Transverse colon (tissue), 4 donors: ENCODE data around the gene IFT74. TPM values are rescaled to one million over a fixed set of nuclear protein-coding genes. Genes with fewer than 3 reads are reported as not detected.
"Not testable (repeated sequence)": the region's sequence is repeated elsewhere in the genome, so short reads cannot be mapped to it uniquely, and the experiment has no call there.

ENCODE experiments used
- DNase-seq: peaks from one replicate; pipeline ENCODE4 v3.0.0-alpha.2; 2019
- H3K27ac ChIP-seq, 4 donors: fragments of 200-600 bp; sonication (generic); 2 replicates each; pipeline ENCODE4 v1.5.1; 2016 to 2018; ENCODE audit warnings: inconsistent platforms in 4 of 4
- H3K27me3 ChIP-seq: fragments of 200-600 bp; sonication (generic); 2 replicates; pipeline ENCODE4 v1.5.1; 2017; ENCODE audit warnings: inconsistent platforms
- H3K36me3 ChIP-seq, 4 donors: fragments of 200-600 bp; sonication (generic); 2 replicates each; pipeline ENCODE4 v1.5.1; 2017 to 2019; ENCODE audit warnings: inconsistent platforms in 4 of 4
- H3K4me1 ChIP-seq, 4 donors: fragments of 200-600 bp; sonication (generic); 2 replicates each; pipeline ENCODE4 v1.5.1; 2017 to 2020; ENCODE audit warnings: inconsistent platforms in 4 of 4
- H3K4me3 ChIP-seq, 4 donors: fragments of 200-600 bp; sonication (generic); 1 replicate in 1 of 4; 2 replicates in 3 of 4; pipeline versions ENCODE4 v1.5.1 to v1.6.1; 2017 to 2019; ENCODE audit warnings: inconsistent platforms in 4 of 4
- H3K9me3 ChIP-seq, 2 donors: fragments of 200-600 bp; sonication (generic); 2 replicates each; pipeline ENCODE4 v1.5.1; 2017 to 2019; ENCODE audit warnings: inconsistent platforms in 2 of 2
- EP300 ChIP-seq: sonication (generic); formaldehyde crosslinking; IDR thresholded peaks from one replicate; pipeline ENCODE4 v1.6.1; 2017; ENCODE audit warnings: antibody characterized with exemption, low read depth
- POLR2A ChIP-seq: fragments of 450-650 bp; IDR thresholded peaks from one replicate; pipeline ENCODE4 v1.6.1; 2016; ENCODE audit warnings: antibody characterized with exemption, mild to moderate bottlenecking, moderate library complexity
- POLR2AphosphoS5 ChIP-seq, 3 donors: sonication (generic); formaldehyde crosslinking; IDR thresholded peaks; one replicate each; pipeline ENCODE4 v1.6.1; 2016; ENCODE audit warnings: antibody characterized with exemption in 3 of 3
- WGBS, 2 donors: methylation state at CpG; one replicate each; pipeline ENCODE4 v1.1.5; 2018; ENCODE audit warnings: low coverage in 1 of 2; 5-methylcytosine and 5-hydroxymethylcytosine counted together
- in situ Hi-C, 4 donors: fragments of 200-750 bp; cut with MboI; loops; one replicate each; pipeline versions ENCODE4 v1.15.0 to v1.15.1; 2017; ENCODE audit warnings: low sequenced_read_pairs in 3 of 4, low pct_ligation_motif_present in 1 of 4, low pct_unique_long_range_greater_than_20kb in 1 of 4
- intact Hi-C: fragments of 100-400 bp; cut with DNase I; formaldehyde crosslinking; loops from one replicate; pipeline ENCODE4 v1.15.1; 2023; ENCODE audit warnings: low total_unique reads
- total RNA-seq, 4 donors: library from RNA; depleted of rRNA; stranded (reverse); fragments of >200 nt; gene quantifications; one replicate each; pipeline ENCODE4 v1.1.0, GENCODE V29; 2016
- TF ChIP-seq, protein P1 (sequence below), 5 experiments: fragments of 200-600 bp in 3 of 5; fragments of 450-650 bp in 2 of 5; sonication (generic) in 3 of 5; IDR thresholded peaks; 1 replicate in 2 of 5; 2 replicates in 3 of 5; pipeline ENCODE4 v1.5.1; 2016 to 2017; ENCODE audit warnings: antibody characterized with exemption in 5 of 5, inconsistent platforms in 3 of 5, mild to moderate bottlenecking in 2 of 5, moderate library complexity in 1 of 5

IFT74 gene
- total RNA-seq, 4 donors from 2014 or later, result 1.9 to 14.3 (median 9.0) TPM

GRCh38 chr9:27090711-27091110, 134.5 kb downstream of the IFT74 start:
- Histone ChIP-seq H3K27me3 (no peaks in the 10 kb centered on the region), H3K4me3 (no peak overlapping the region), H3K27ac (no peak overlapping the region), H3K9me3 (no peaks in the 10 kb centered on the region), H3K36me3 (no peaks in the 10 kb centered on the region), H3K4me1 (peaks cover 0 to 6% (median 2%) of the 10 kb centered on the region in 4 donors)
- TF ChIP-seq, protein P1, sequence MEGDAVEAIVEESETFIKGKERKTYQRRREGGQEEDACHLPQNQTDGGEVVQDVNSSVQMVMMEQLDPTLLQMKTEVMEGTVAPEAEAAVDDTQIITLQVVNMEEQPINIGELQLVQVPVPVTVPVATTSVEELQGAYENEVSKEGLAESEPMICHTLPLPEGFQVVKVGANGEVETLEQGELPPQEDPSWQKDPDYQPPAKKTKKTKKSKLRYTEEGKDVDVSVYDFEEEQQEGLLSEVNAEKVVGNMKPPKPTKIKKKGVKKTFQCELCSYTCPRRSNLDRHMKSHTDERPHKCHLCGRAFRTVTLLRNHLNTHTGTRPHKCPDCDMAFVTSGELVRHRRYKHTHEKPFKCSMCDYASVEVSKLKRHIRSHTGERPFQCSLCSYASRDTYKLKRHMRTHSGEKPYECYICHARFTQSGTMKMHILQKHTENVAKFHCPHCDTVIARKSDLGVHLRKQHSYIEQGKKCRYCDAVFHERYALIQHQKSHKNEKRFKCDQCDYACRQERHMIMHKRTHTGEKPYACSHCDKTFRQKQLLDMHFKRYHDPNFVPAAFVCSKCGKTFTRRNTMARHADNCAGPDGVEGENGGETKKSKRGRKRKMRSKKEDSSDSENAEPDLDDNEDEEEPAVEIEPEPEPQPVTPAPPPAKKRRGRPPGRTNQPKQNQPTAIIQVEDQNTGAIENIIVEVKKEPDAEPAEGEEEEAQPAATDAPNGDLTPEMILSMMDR (IDR thresholded peaks at IDR 0.05), result no peak
- no peak for TF ChIP-seq POLR2A
- intact Hi-C loops (no loop called here), in situ Hi-C loops (no loop called here)
- no peak for DNase-seq
- 88 to 90% methylated on average over 1 of the region's 1 CpG for WGBS, 2 donors

DNA sequence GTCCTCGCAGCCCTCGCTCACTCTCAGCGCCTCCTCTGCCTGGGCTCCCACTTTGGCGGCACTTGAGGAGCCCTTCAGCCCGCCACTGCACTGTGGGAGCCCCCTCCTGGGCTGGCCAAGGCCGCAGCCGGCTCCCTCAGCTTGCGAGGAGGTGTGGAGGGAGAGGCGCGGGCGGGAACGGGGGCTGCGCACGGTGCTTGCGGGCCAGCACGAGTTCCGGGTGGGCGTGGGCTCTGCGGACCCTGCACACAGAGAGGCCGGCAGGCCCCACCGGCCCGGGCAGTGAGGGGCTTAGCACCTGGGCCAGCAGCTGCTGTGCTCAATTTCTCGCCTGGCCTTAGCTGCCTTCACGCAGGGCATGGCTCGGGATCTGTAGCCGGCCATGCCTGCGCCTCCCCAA, 136.3 kb downstream of the IFT74 start:
- H3K36me3 ChIP-seq, H3K27ac ChIP-seq, DNase-seq, H3K4me3 ChIP-seq, intact Hi-C loops, in situ Hi-C loops, H3K4me1 ChIP-seq, H3K27me3 ChIP-seq, H3K9me3 ChIP-seq: not testable (repeated sequence)
- 98% methylated on average over 8 of the region's 27 CpGs; no CpG with 5 or more reads in 1 of the 2 donors for WGBS, 2 donors

GRCh38 chr9:27093384-27094067, 137.3 kb downstream of the IFT74 start:
- H3K4me3 ChIP-seq, H3K9me3 ChIP-seq, H3K27me3 ChIP-seq, H3K27ac ChIP-seq, H3K4me1 ChIP-seq, in situ Hi-C loops, DNase-seq, H3K36me3 ChIP-seq, intact Hi-C loops: not testable (repeated sequence)
- WGBS, 2 donors, result 73 to 95% methylated on average over 12 to 17 of the region's 17 CpGs

- in situ Hi-C loops, result no loop called here
- DNase-seq, result no peak
These were observed 138.6 kb downstream of the IFT74 start for GRCh38 chr9:27094640-27095298.

DNA sequence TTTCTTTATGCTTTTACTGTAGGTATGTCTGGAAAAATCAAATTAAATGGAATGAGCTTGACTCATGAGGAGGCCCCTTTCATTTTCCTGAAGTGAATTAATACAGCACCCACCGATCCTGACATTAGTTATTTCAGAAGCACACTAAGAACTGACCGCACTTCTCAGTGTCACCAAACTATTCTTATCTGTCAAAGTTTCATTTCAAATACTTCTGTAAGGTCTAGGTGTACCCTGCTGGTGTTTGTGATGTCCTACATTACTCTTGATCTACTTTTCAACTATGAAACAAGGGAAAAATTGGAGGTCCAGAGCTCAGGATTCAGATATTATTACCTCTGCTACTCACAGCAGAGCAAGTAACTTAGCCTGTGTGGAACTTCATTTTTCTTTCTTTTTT, 151.0 kb downstream of the IFT74 start:
- Histone ChIP-seq H3K4me3 (no peak overlapping the region), H3K4me1 (no peaks in the 10 kb centered on the region), H3K9me3 (no peaks in the 10 kb centered on the region), H3K27ac (no peak overlapping the region), H3K36me3 (no peaks in the 10 kb centered on the region), H3K27me3 (no peaks in the 10 kb centered on the region)
- intact Hi-C loops (no loop called here), in situ Hi-C loops (loop anchor here in 1 of 4 donors (25.0 kb wide), 1 partner anchor 430 kb away; the partner anchor contains the start of gene MOB3B)
- DNase-seq, result no peak
- TF ChIP-seq, protein P1 (IDR thresholded peaks at IDR 0.05), result no peak
- TF ChIP-seq POLR2A (no peak), POLR2AphosphoS5 (IDR thresholded peaks at IDR 0.05) (no peak), EP300 (no peak)
- 87 to 89% methylated on average over 2 of the region's 2 CpGs for WGBS, 2 donors

More at GRCh38 chr9:27094640-27095298, 138.6 kb downstream of the IFT74 start:
- H3K27ac ChIP-seq, result no peak overlapping the region
- no peaks in the 10 kb centered on the region for H3K9me3 ChIP-seq
- no peaks in the 10 kb centered on the region for H3K27me3 ChIP-seq
- peaks cover 0 to 4% (median 0%) of the 10 kb centered on the region in 4 donors for H3K4me1 ChIP-seq
- WGBS, 2 donors, result 59% methylated on average over 3 of the region's 3 CpGs; no CpG with 5 or more reads in 1 of the 2 donors
- H3K36me3 ChIP-seq, result no peaks in the 10 kb centered on the region
- no peak overlapping the region for H3K4me3 ChIP-seq
- intact Hi-C loops, result no loop called here
- TF ChIP-seq, protein P1 (IDR thresholded peaks at IDR 0.05), result no peak
- TF ChIP-seq EP300 (no peak), POLR2AphosphoS5 (IDR thresholded peaks at IDR 0.05) (no peak), POLR2A (no peak)
